NCI-H526 (cell line): ENCODE measurements around the gene CYP2C9.
"Not testable (repeated sequence)": the region's sequence is repeated elsewhere in the genome, so short reads cannot be mapped to it uniquely, and the experiment has no call there.

Experiments used
- DNase-seq, 2 experiments: peaks; one replicate each; lab custom pipeline; 2025; lab: John Stamatoyannopoulos, UW

Gene CYP2C9

GRCh38 chr10:94938383-94938782 is at the start of gene CYP2C9:
Gene CYP2C9, plus strand, starts transcription at chr10:94938658. Its CDS starts 25 bp downstream, at chr10:94938683.
- no peak for DNase-seq

DNA sequence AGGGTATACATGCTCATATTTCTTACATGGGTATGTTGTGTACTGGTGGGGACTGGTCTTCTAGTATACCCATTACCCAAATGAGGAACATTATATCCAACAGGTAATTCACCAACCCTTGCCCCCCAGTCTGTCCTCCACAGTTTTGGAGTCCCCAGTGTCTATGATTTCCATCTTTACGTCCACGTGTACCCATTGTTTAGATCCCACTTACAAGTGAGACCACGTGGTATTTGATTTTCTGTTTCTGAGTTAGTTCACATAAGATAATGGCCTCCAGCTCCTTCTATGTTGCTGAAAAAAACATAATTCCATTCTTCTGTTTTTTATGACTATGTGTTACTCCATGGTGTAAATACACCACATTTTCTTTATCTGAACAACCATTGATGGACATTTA is 49.3 kb upstream of the CYP2C9 start:
- no peak for DNase-seq

DNA sequence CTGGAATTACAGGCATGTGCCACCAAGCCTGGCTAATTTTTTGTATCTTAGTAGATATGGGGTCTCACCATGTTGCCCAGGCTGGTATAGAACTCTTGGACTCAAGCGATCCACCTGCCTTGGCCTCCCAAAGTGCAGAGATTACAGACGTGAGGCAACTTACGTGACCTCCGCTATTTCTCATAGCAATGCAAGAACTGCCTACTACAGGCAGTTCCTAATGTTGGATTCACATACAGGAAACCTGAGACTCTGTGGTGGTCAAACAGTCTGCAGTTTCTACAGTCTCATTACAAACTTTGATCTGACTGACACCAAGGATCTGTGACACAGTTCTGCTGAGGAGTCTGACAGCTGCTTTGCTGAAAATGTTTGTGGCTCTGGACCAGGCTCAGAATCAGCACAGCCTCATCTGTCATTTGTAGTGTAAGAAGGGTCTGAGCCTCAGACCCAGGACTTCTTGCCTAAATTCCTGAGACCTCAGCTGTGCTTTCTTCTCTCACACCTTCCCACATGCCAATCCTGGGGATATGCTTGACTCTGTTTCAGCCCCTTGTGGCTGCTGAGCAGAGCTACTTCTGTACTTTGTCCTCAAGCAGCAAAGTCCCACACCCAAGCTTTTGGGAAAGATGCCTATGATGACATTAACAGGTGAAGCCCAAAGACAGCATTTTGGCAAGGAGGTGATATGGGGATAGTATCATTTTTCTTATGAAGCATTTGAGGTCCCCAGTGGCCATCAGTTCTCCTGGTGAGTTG is 48.0 kb upstream of the CYP2C9 start:
- no peak for DNase-seq

- not testable (repeated sequence) for DNase-seq
Observed at GRCh38 chr10:94898414-94898813, 40.0 kb upstream of the CYP2C9 start.

GRCh38 chr10:94902080-94902479 is 36.4 kb upstream of the CYP2C9 start:
- no peak for DNase-seq

GRCh38 chr10:94902570-94902969 is 35.9 kb upstream of the CYP2C9 start:
- DNase-seq = no peak

DNA sequence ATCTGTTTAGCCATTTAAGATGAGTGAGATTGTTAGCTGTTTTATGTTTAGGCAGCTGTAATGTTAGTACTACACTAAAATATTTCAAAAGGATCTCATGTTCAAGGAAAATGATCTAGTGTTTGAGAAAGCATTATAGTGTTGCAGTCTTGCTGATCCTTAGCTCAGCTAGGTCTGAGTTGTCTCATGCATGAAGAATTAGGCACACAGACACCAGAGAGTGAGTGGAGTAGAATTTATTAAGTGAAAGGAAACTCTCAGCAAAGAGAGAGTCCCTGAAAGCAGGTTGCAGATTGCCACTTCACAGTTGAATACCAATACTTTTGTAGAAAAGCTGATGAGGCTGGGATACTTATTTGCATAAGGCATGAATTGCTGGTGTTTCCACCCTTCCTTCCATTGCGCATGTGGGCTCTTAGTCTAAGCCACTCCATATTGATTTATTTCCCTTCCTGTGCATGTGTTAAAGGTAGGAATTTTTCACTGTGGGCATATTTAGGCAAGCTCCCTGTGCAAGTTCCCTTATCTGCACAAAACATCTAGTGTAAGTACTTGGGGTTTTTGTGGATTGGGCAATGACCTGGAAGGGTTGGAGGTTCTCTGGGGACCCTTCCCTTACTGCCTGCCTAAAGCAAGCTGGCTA is 33.8 kb upstream of the CYP2C9 start:
- not testable (repeated sequence) for DNase-seq

DNA sequence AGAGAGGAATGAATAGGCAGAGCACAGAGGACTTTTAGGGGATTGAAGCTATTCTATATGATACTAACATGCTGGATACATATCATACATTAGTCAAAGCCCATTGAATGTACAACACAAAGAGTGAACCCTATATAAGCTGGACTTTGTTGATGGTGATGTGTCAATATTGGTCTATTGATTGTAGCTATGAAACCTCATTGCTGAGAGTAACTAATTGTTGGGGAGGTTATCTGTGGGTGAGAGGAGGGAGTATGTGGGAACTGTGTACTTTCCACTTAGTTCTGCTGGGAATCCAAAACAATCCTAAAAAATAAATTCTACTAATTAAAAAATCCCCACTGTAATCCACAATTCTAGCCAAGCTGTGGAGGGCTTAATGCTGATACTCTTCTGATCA is 22.0 kb upstream of the CYP2C9 start:
- DNase-seq = no peak

DNA sequence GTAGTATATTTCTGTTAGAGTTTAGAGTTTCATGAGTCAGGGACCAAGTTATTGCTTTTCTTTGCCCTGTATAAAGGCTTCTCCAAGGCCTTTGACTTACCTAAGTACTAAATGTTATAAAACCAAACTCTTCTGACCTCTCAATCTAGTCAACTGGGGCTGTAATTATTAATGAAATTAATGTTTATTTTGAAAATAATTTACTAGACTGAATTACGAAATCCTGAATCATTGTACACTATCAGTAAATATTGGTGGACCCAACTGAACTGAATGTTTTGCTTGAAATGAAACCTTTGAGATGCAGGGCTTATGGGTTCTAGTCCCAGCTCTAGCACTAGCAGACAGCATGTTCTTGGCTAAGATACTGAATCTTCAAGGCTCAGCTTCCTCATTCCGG is 1.7 kb upstream of the CYP2C9 start:
- DNase-seq = no peak

DNA sequence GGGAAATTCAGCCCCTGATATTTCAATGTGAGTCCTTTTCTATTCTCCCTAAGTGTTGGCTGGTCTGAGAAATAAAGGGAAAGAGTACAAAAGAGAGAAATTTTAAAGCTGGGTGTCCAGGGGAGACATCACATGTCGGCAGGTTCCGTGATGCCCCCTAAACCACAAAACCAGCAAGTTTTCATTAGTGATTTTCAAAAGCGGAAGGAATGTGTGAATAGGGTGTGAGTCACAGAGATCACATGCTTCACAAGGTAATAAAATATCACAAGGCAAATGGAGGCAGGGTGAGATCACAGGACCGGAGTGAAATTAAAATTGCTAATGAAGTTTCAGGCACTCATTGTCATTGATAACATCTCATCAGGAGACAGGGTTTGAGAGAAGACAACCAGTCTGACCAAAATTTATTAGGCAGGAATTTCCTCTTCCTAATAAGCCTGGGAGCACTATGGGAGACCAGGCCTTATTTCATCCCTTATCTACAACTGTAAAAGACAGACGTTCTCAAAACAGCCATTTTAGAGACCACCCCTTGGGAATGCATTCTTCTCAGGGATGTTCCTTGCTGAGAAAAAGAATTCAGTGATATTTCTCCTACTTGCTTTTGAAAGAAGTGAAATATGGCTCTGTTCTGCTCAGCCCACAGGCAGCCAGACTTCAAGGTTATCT is 5.1 kb downstream of the CYP2C9 start:
- DNase-seq = not testable (repeated sequence)

- DNase-seq = not testable (repeated sequence)
Observed at GRCh38 chr10:94946181-94946580, 7.7 kb downstream of the CYP2C9 start.

DNA sequence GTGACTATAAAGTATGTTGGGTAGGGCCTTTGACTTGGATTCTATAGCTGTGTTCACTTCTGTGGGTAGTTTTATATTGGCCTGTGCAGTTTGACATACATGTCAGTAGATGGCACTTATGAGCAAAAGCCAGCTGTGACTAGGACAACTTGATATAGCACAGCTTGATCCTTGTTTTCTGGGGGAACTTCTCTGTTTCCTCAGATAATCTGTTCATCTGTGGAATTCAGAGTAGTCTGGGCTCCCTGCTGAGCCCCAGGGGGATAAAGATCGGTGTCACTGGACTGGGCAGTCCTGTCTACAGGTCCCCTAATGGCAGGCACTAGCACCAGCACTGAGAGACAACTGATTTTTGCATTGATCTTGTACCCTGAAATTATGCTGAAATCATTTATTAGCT is 25.4 kb downstream of the CYP2C9 start:
- peak in 1 of 2 experiments; percentile 31 for DNase-seq

GRCh38 chr10:94983555-94983954 is 45.1 kb downstream of the CYP2C9 start:
- DNase-seq = no peak

DNA sequence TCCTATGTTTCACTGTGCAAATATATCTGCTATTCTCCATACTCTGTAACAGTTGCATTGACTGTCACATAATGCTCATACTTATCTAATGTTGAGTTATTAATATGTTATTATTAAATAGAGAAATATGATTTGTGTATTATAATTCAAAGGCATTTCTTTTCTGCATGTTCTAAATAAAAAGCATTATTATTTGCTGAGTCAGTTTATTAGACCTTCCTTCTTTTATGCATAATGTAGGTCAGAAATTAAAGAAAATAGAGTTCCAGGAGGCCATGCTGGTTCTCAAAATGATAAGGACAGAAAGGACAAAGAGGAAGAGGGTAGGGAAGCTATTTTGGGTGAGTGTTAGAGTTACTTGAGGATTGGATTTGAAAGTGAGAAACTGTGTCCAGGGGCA is 50.7 kb downstream of the CYP2C9 start:
- no peak for DNase-seq

GRCh38 chr10:94991243-94991888 is 52.9 kb downstream of the CYP2C9 start:
- DNase-seq = no peak

- DNase-seq = no peak
Observed at GRCh38 chr10:94992811-94993210, 54.4 kb downstream of the CYP2C9 start.

- no peak for DNase-seq
Observed at GRCh38 chr10:94997741-94998174, 59.3 kb downstream of the CYP2C9 start.

GRCh38 chr10:95026461-95026860 is 88.0 kb downstream of the CYP2C9 start:
- no peak for DNase-seq

- no peak for DNase-seq
Observed at GRCh38 chr10:95031656-95032055, 93.2 kb downstream of the CYP2C9 start.

- DNase-seq = peak in 1 of 2 experiments; percentile 23
Observed at GRCh38 chr10:95034401-95034800, 95.9 kb downstream of the CYP2C9 start.

GRCh38 chr10:95035332-95036295 is 97.2 kb downstream of the CYP2C9 start:
- DNase-seq = peak in 1 of 2 experiments; percentile 6
